ENCODE data around the gene SNRPD3.
"Not testable (repeated sequence)": the region's sequence is repeated elsewhere in the genome, so short reads cannot be mapped to it uniquely, and the experiment has no call there.

SNRPD3 gene

DNA sequence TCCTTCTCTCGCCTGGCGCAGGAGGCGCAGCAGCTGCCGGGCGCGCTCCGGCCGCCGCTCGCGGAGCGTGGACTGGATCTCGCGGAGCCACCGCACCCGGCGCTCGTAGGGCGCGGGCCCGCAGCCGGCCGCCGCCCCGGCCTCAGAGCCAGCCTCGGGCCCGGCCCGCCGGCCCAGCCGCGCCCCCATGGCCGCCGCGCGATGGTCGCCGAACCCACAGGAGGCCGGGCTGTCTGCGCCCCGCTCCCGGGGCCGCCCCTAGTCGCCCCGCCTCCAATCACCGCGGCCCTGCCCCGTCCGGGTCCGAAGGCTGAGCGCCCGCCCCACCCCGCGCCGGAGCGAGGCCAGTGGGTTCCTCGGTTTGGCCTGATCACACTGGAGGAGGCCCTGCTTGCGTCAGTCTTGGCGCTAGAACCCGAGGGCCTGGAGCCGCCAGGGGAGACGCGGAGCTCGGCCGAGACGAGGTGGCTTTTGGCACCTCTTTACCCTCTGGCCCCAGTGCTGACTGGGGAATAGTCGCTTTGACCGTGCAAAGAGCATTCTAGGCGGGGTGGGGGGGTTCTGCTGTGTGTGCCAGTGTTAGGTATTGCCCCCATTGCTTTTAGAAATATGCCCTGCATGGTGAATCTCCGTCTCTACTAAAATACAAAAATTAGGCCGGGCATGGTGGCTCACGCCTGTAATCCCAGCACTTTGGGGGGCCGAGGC lies 37.2 kb downstream of the SNRPD3 start, which contains the start of gene LRRC75B:
Gene LRRC75B, minus strand, starts transcription at position 223 of the 708 bp plus-strand sequence. Its CDS starts 34 bp downstream, at position 189.
- TF ChIP-seq, protein P1, sequence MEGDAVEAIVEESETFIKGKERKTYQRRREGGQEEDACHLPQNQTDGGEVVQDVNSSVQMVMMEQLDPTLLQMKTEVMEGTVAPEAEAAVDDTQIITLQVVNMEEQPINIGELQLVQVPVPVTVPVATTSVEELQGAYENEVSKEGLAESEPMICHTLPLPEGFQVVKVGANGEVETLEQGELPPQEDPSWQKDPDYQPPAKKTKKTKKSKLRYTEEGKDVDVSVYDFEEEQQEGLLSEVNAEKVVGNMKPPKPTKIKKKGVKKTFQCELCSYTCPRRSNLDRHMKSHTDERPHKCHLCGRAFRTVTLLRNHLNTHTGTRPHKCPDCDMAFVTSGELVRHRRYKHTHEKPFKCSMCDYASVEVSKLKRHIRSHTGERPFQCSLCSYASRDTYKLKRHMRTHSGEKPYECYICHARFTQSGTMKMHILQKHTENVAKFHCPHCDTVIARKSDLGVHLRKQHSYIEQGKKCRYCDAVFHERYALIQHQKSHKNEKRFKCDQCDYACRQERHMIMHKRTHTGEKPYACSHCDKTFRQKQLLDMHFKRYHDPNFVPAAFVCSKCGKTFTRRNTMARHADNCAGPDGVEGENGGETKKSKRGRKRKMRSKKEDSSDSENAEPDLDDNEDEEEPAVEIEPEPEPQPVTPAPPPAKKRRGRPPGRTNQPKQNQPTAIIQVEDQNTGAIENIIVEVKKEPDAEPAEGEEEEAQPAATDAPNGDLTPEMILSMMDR (IDR thresholded peaks at IDR 0.05; ENCODE audit: low read depth, low read length), result no peak
- no peak for TF ChIP-seq EZH2phosphoT487 (IDR thresholded peaks at IDR 0.05; ENCODE audit: low read depth)
- Histone ChIP-seq H3K9me3 (ENCODE audit: insufficient read depth, low read length) (no peaks in the 10 kb centered on the region), H3K4me1 (ENCODE audit: low read length) (0 out of 2 replicates have a peak, but pooled peaks cover 3% of the 10 kb centered on the region), H3K4me2 (ENCODE audit: low read length) (peak within 1 kb of the TSS; percentile 98), H3K79me2 (ENCODE audit: low read length) (no peaks in the 10 kb centered on the region), H3K4me3 (ENCODE audit: low read length) (peak within 1 kb of the TSS; percentile 80), H3K9ac (ENCODE audit: low read length) (peak within 1 kb of the TSS; percentile 73), H3K27me3 (ENCODE audit: low read depth, low read length) (no peaks in the 10 kb centered on the region), H3K36me3 (replicated peaks; ENCODE audit: low read depth, low read length) (no peaks in the 10 kb centered on the region), H3K27ac (ENCODE audit: low read length) (no peak within 1 kb of the TSS), H2AFZ (ENCODE audit: low read depth, low read length) (peak within 1 kb of the TSS; percentile 87), H4K20me1 (ENCODE audit: insufficient read depth, low read length) (no peaks in the 10 kb centered on the region)

DNA sequence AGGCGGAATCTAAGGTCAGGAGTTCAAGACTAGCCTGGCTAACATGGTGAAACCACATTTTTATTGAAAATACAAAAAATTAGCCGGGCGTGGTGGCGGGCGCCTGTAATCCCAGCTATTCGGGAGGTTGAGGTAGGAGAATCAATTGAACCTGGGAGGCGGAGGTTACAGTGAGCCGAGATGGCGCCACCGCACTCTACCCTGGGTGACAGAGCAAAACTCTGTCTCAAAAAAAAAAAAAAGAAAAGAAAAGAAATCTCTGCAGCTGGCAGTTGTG lies 37.7 kb downstream of the SNRPD3 start:
- not testable (repeated sequence) for H3K27ac ChIP-seq (ENCODE audit: low read length); H3K79me2 ChIP-seq (ENCODE audit: low read length); H3K9me3 ChIP-seq (ENCODE audit: insufficient read depth, low read length); H3K27me3 ChIP-seq (ENCODE audit: low read depth, low read length); H3K36me3 ChIP-seq (replicated peaks; ENCODE audit: low read depth, low read length); H3K4me1 ChIP-seq (ENCODE audit: low read length); H4K20me1 ChIP-seq (ENCODE audit: insufficient read depth, low read length)
- Histone ChIP-seq H3K4me3 (ENCODE audit: low read length) (peak overlapping the region; percentile 80), H2AFZ (ENCODE audit: low read depth, low read length) (0 out of 2 replicates have a peak overlapping the region, but pooled peaks have one; percentile 87), H3K4me2 (ENCODE audit: low read length) (peak overlapping the region; percentile 90), H3K9ac (ENCODE audit: low read length) (peak overlapping the region; percentile 73)

DNA sequence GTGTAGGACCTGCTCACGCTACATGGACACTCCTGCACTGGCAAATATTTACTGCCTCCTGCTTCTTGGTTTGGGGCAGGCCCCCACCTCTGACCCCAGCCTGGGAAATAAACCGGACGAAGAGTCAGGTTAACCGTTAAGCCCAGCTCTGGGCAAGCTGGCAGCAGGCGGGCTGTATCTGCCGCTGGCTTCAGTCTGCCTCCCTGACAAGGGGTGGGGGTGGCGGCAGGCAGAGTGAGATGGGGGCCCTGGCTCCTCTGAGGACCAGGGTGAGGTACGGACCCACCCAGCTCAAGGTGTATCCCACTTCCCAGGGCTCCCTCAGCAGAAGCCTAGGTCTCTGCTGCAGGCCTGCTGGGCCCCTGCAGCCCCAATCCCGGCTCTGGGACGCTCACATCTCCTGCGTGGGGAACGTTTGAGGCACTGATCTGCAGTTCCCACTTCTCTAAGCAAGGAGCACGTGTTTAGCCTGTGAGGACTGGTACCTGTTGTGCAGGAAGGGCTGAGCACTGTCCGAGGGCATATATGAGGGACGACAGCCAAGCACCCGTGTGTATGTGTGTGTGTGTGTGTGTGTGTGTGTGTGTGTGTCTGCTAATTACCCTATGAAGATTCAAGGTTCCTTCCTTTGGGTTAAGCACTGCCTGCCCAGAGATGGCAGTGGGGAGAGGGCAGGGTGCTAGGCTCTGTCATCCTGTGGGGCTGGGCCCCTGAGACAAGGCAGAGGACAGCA lies 38.2 kb downstream of the SNRPD3 start:
- Histone ChIP-seq H3K27me3 (ENCODE audit: low read depth, low read length) (no peaks in the 10 kb centered on the region), H3K4me3 (ENCODE audit: low read length) (no peak overlapping the region), H4K20me1 (ENCODE audit: insufficient read depth, low read length) (no peaks in the 10 kb centered on the region), H3K9ac (ENCODE audit: low read length) (no peak overlapping the region), H3K79me2 (ENCODE audit: low read length) (no peaks in the 10 kb centered on the region), H3K9me3 (ENCODE audit: insufficient read depth, low read length) (no peaks in the 10 kb centered on the region), H3K4me1 (ENCODE audit: low read length) (0 out of 2 replicates have a peak, but pooled peaks cover 3% of the 10 kb centered on the region), H2AFZ (ENCODE audit: low read depth, low read length) (no peak overlapping the region), H3K4me2 (ENCODE audit: low read length) (no peak overlapping the region), H3K27ac (ENCODE audit: low read length) (no peak overlapping the region), H3K36me3 (replicated peaks; ENCODE audit: low read depth, low read length) (no peaks in the 10 kb centered on the region)
- no peak for TF ChIP-seq EZH2phosphoT487 (IDR thresholded peaks at IDR 0.05; ENCODE audit: low read depth)
- TF ChIP-seq, protein P1 (IDR thresholded peaks at IDR 0.05; ENCODE audit: low read depth, low read length), result no peak

DNA sequence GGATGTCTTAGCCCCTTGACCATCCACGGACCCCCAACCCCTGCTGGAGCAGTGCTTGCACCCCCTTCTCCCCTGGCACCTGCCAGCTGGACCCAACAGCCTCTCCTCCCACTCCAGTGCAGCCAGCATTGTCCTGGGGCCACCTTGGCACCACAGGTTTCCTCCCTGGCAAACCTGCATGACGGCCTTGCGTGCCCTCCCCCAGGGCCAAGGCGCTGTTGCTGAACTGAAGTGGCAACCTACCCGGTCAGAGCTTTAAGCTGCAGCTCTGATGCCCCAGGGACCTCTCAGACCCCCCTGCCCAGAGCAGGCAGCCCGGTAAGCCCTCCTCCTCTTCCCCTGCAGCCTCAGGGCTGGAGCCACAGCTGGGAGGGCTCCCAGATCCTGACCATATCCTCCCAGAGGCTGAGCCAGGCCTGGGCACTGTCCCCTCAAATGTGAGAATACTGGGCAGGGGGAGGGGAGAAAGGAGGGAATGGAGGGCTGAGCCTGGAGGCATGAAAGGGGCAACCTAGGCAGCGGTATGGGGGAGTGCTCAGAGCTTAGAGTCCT lies 38.8 kb downstream of the SNRPD3 start:
- H3K36me3 ChIP-seq (replicated peaks; ENCODE audit: low read depth, low read length), result no peaks in the 10 kb centered on the region
- no peak overlapping the region for H2AFZ ChIP-seq (ENCODE audit: low read depth, low read length)
- TF ChIP-seq, protein P1 (IDR thresholded peaks at IDR 0.05; ENCODE audit: low read depth, low read length), result no peak
- no peak for TF ChIP-seq EZH2phosphoT487 (IDR thresholded peaks at IDR 0.05; ENCODE audit: low read depth)
- H3K27ac ChIP-seq (ENCODE audit: low read length), result no peak overlapping the region
- H3K4me3 ChIP-seq (ENCODE audit: low read length), result no peak overlapping the region
- no peaks in the 10 kb centered on the region for H3K79me2 ChIP-seq (ENCODE audit: low read length)
- no peak overlapping the region for H3K9ac ChIP-seq (ENCODE audit: low read length)
- no peaks in the 10 kb centered on the region for H3K27me3 ChIP-seq (ENCODE audit: low read depth, low read length)
- no peak overlapping the region for H3K4me2 ChIP-seq (ENCODE audit: low read length)
- no peaks in the 10 kb centered on the region for H4K20me1 ChIP-seq (ENCODE audit: insufficient read depth, low read length)
- no peaks in the 10 kb centered on the region for H3K9me3 ChIP-seq (ENCODE audit: insufficient read depth, low read length)
- 0 out of 2 replicates have a peak, but pooled peaks cover 3% of the 10 kb centered on the region for H3K4me1 ChIP-seq (ENCODE audit: low read length)
